Fibroblast of villous mesenchyme (primary cell): ENCODE measurements around the gene GOLGA6A. TPM values are rescaled to one million over a fixed set of nuclear protein-coding genes. Genes with fewer than 3 reads are reported as not detected.
A peak's percentile ranks its signal among the peaks of the same experiment; 100 is the strongest.
"Not testable (repeated sequence)": the region's sequence is repeated elsewhere in the genome, so short reads cannot be mapped to it uniquely, and the experiment has no call there.

Experiments used
- DNase-seq: peaks from one replicate; pipeline ENCODE4 v3.0.0-alpha.2; 2010; ENCODE audit warnings: low read depth
- H3K4me3 ChIP-seq: 2 replicates; pipeline ENCODE4 v1.5.1; 2011; ENCODE audit warnings: low read depth, mild to moderate bottlenecking, low read length
- CTCF ChIP-seq: IDR thresholded peaks from 2 replicates; pipeline ENCODE4 v1.5.1; 2012; ENCODE audit warnings: low read depth, mild to moderate bottlenecking, low read length; ENCODE audit not compliant: insufficient read depth
- total RNA-seq: library from RNA; depleted of rRNA; stranded (reverse); fragments of >200 nt; gene quantifications from 2 replicates; pipeline ENCODE4 v1.2.3, GENCODE V29; 2012

GOLGA6A gene
- total RNA-seq, 1 donor = not detected

- TF ChIP-seq CTCF = no peak
- DNase-seq = no peak
- no peak overlapping the region for H3K4me3 ChIP-seq
Observed at GRCh38 chr15:74062236-74062635, 20.1 kb downstream of the GOLGA6A start.

- no peak for DNase-seq
- H3K4me3 ChIP-seq = no peak overlapping the region
- no peak for TF ChIP-seq CTCF
Observed at GRCh38 chr15:74060251-74060650, 22.1 kb downstream of the GOLGA6A start.

- not testable (repeated sequence) for DNase-seq, H3K4me3 ChIP-seq
Observed at GRCh38 chr15:74059050-74059833, 23.1 kb downstream of the GOLGA6A start.

GRCh38 chr15:74056330-74056729, 26.0 kb downstream of the GOLGA6A start:
- not testable (repeated sequence) for DNase-seq, H3K4me3 ChIP-seq

- no peak for TF ChIP-seq CTCF
- DNase-seq = no peak
- no peak overlapping the region for H3K4me3 ChIP-seq
Observed at GRCh38 chr15:74055804-74056203, 26.5 kb downstream of the GOLGA6A start.

- H3K4me3 ChIP-seq = no peak overlapping the region
- TF ChIP-seq CTCF = peak; percentile 58
- DNase-seq = peak; percentile 83
Observed at GRCh38 chr15:74053941-74054529, 28.3 kb downstream of the GOLGA6A start.

- TF ChIP-seq CTCF = no peak
- no peak for DNase-seq
- H3K4me3 ChIP-seq = no peak overlapping the region
Observed at GRCh38 chr15:74053517-74053916, 28.8 kb downstream of the GOLGA6A start.

GRCh38 chr15:74052271-74053260, 29.8 kb downstream of the GOLGA6A start:
- DNase-seq, H3K4me3 ChIP-seq: not testable (repeated sequence)
